PC-3 (cell line): ENCODE data around the gene SEPTIN2. TPM values are rescaled to one million over a fixed set of nuclear protein-coding genes. Genes with fewer than 3 reads are reported as not detected.
A peak's percentile ranks its signal among the peaks of the same experiment; 100 is the strongest.

ENCODE experiments used
- ATAC-seq: fragments of 200-7000 bp; cut with Tn5 transposase; 2 replicates; pipeline ENCODE4 v1.9.1; 2020; ENCODE audit warnings: mild to moderate bottlenecking, moderate library complexity
- BruUV-seq: library from RNA; stranded (reverse); fragments of 400-500 nt; replicated peaks from 2 replicates; lab custom pipeline; 2021; lab: Mats Ljungman, UMichigan
- CTCF ChIA-PET: fragments of 300-600 bp; sonication (Branson Sonifier 250); formaldehyde crosslinking; loops from one replicate; lab custom pipeline; 2022; ENCODE audit warnings: antibody characterized with exemption; lab: Charles Lee
- POLR2A ChIA-PET: fragments of 300-600 bp; sonication (Branson Sonifier 250); formaldehyde crosslinking; loops from one replicate; lab custom pipeline; 2022; ENCODE audit warnings: antibody characterized with exemption; ENCODE audit not compliant: unreplicated experiment; lab: Charles Lee
- DNase-seq: peaks from one replicate; pipeline ENCODE4 v3.0.0-alpha.2; 2015
- H2AFZ ChIP-seq: fragments of 300-600 bp; sonication (generic); 2 replicates; pipeline ENCODE4 v1.6.0; 2016; ENCODE audit warnings: antibody characterized with exemption, low read length
- H3F3A ChIP-seq: fragments of 300-600 bp; sonication (generic); one replicate; pipeline ENCODE4 v1.6.0; 2017; ENCODE audit warnings: antibody characterized with exemption, low read length, control low read depth, mild to moderate bottlenecking; ENCODE audit not compliant: unreplicated experiment
- H3K27ac ChIP-seq: fragments of 300-600 bp; sonication (generic); 2 replicates; pipeline ENCODE4 v1.5.1; 2016; ENCODE audit warnings: mild to moderate bottlenecking, low read length
- H3K27me3 ChIP-seq: fragments of 300-600 bp; sonication (generic); 2 replicates; pipeline ENCODE4 v1.6.1; 2016; ENCODE audit warnings: low read length, mixed read lengths
- H3K36me3 ChIP-seq: fragments of 300-600 bp; sonication (generic); 2 replicates; pipeline ENCODE4 v1.6.1; 2016; ENCODE audit warnings: low read depth, mixed run types, low read length, mixed read lengths
- H3K4me1 ChIP-seq: fragments of 300-600 bp; sonication (generic); 2 replicates; pipeline ENCODE4 v1.5.1; 2016; ENCODE audit warnings: low read length; ENCODE audit not compliant: insufficient read depth
- H3K4me2 ChIP-seq: fragments of 300-600 bp; sonication (generic); 2 replicates; pipeline ENCODE4 v1.6.0; 2016; ENCODE audit warnings: low read length
- H3K4me3 ChIP-seq: fragments of 300-600 bp; sonication (generic); 2 replicates; pipeline ENCODE4 v1.5.1; 2016; ENCODE audit warnings: mild to moderate bottlenecking, low read length, mixed read lengths
- H3K79me2 ChIP-seq: fragments of 300-600 bp; sonication (generic); 2 replicates; pipeline ENCODE4 v1.6.1; 2017; ENCODE audit warnings: low read length, mixed read lengths
- H3K9ac ChIP-seq: fragments of 300-600 bp; sonication (generic); 2 replicates; pipeline ENCODE4 v1.6.0; 2016; ENCODE audit warnings: mild to moderate bottlenecking, low read length
- H3K9me2 ChIP-seq: fragments of 300-600 bp; sonication (generic); replicated peaks from 2 replicates; pipeline ENCODE4 v1.6.1; 2016; ENCODE audit warnings: mixed run types, low read length, mixed read lengths
- H3K9me3 ChIP-seq: fragments of 300-600 bp; sonication (generic); 2 replicates; pipeline ENCODE4 v1.6.1; 2016; ENCODE audit warnings: low read length, mixed read lengths
- H4K20me1 ChIP-seq: fragments of 300-600 bp; sonication (generic); 2 replicates; pipeline ENCODE4 v1.6.1; 2016; ENCODE audit warnings: low read length, mixed read lengths
- CTCF ChIP-seq: fragments of 300-600 bp; sonication (generic); conservative IDR thresholded peaks from 2 replicates; pipeline ENCODE4 v1.5.1; 2017; ENCODE audit warnings: antibody characterized with exemption, low read depth, mild to moderate bottlenecking, low read length
- EZH2 ChIP-seq: fragments of 300-600 bp; sonication (generic); IDR thresholded peaks from one replicate; pipeline ENCODE4 v1.6.1; 2017; ENCODE audit warnings: antibody characterized with exemption, mild to moderate bottlenecking, low read length; ENCODE audit not compliant: unreplicated experiment
- EZH2phosphoT487 ChIP-seq: fragments of 300-600 bp; sonication (generic); IDR thresholded peaks from 2 replicates; pipeline ENCODE4 v1.6.1; 2018; ENCODE audit warnings: mild to moderate bottlenecking, antibody characterized with exemption, low read length, borderline replicate concordance
- intact Hi-C: fragments of 100-400 bp; cut with micrococcal nuclease; formaldehyde crosslinking; loops from 2 replicates; pipeline ENCODE4 v1.9.0; 2023
- total RNA-seq: library from RNA; depleted of rRNA; stranded (reverse); fragments of >200 nt; gene quantifications from 2 replicates; pipeline ENCODE4 v1.2.3, GENCODE V29; 2014

SEPTIN2 gene
- total RNA-seq, 1 experiment from 2014 or later, result 185 TPM

GRCh38 chr2:241308832-241309500 is 6.8 kb upstream of the SEPTIN2 start:
- CTCF ChIA-PET, result no interaction called here
- peaks cover 100% of the 10 kb centered on the region for H3K79me2 ChIP-seq
- H3K9ac ChIP-seq, result no peak overlapping the region
- BruUV-seq, result no TSS peak
- intact Hi-C loops, result no loop called here
- no peaks in the 10 kb centered on the region for H3K27me3 ChIP-seq
- no peaks in the 10 kb centered on the region for H3K9me2 ChIP-seq
- H3K9me3 ChIP-seq, result no peaks in the 10 kb centered on the region
- H3K4me3 ChIP-seq, result no peak overlapping the region
- H3K36me3 ChIP-seq, result no peaks in the 10 kb centered on the region; the same call in 1 of the 2 replicates
- POLR2A ChIA-PET, result no interaction called here
- H3K27ac ChIP-seq, result no peak overlapping the region
- no peak overlapping the region for H3K4me2 ChIP-seq
- H4K20me1 ChIP-seq, result peaks cover 23% of the 10 kb centered on the region
- no peaks in the 10 kb centered on the region for H3F3A ChIP-seq
- H3K4me1 ChIP-seq, result peaks cover 18% of the 10 kb centered on the region
- DNase-seq (no peak), ATAC-seq (no peak)
- H2AFZ ChIP-seq, result no peak overlapping the region
- no peak for TF ChIP-seq CTCF
- TF ChIP-seq EZH2, result no peak
- no peak for TF ChIP-seq EZH2phosphoT487

GRCh38 chr2:241309684-241310117 is 6.0 kb upstream of the SEPTIN2 start:
- peaks cover 23% of the 10 kb centered on the region for H4K20me1 ChIP-seq
- peak; percentile 29; the same call in 1 of the 2 replicates for ATAC-seq
- CTCF ChIA-PET, result no interaction called here

More at GRCh38 chr2:241309684-241310117, 6.0 kb upstream of the SEPTIN2 start:
- peaks cover 22% of the 10 kb centered on the region for H3K4me1 ChIP-seq
- POLR2A ChIA-PET, result no interaction called here
- H3K9me3 ChIP-seq, result no peaks in the 10 kb centered on the region
- TF ChIP-seq EZH2, result no peak
- TF ChIP-seq EZH2phosphoT487, result no peak
- TF ChIP-seq CTCF, result no peak
- no peak overlapping the region for H3K27ac ChIP-seq
- DNase-seq, result no peak
- H3K9me2 ChIP-seq, result no peaks in the 10 kb centered on the region
- no peak overlapping the region for H3K4me2 ChIP-seq
- H3K9ac ChIP-seq, result no peak overlapping the region
- H3F3A ChIP-seq, result no peaks in the 10 kb centered on the region
- BruUV-seq, result no TSS peak
- peaks cover 100% of the 10 kb centered on the region for H3K79me2 ChIP-seq
- no peaks in the 10 kb centered on the region; the same call in 1 of the 2 replicates for H3K36me3 ChIP-seq
- H3K27me3 ChIP-seq, result no peaks in the 10 kb centered on the region
- intact Hi-C loops, result no loop called here
- no peak overlapping the region for H2AFZ ChIP-seq
- no peak overlapping the region for H3K4me3 ChIP-seq
